NCI-H345 treated with DMSO at 0.1 percent for 48 hours (cell line): ENCODE results near the gene DGKH.

Source experiments
- DNase-seq: peaks from one replicate; lab custom pipeline; 2025; ENCODE audit not compliant: unreplicated experiment; lab: John Stamatoyannopoulos, UW

The DGKH gene

GRCh38 chr13:42039946-42040729 lies 8.3 kb upstream of the DGKH start:
- DNase-seq: peak; percentile 26

GRCh38 chr13:42040730-42041010 lies 7.8 kb upstream of the DGKH start:
- DNase-seq: no peak

GRCh38 chr13:42041011-42041683 lies 7.3 kb upstream of the DGKH start:
- DNase-seq: peak; percentile 24

- DNase-seq: no peak
Measured at GRCh38 chr13:42041684-42042035, 6.8 kb upstream of the DGKH start.

- DNase-seq: no peak
Measured at GRCh38 chr13:42043676-42044075, 4.8 kb upstream of the DGKH start.

GRCh38 chr13:42046448-42046847 lies 2.0 kb upstream of the DGKH start:
- DNase-seq: no peak

GRCh38 chr13:42047561-42048341 lies 697 bp upstream of the DGKH start:
- peak; percentile 49 for DNase-seq

GRCh38 chr13:42048684-42049453 lies 421 bp downstream of the DGKH start:
- DNase-seq: peak; percentile 31

GRCh38 chr13:42049454-42049813 lies 986 bp downstream of the DGKH start:
- DNase-seq: no peak

GRCh38 chr13:42054798-42055499 lies 6.5 kb downstream of the DGKH start:
- no peak for DNase-seq

- DNase-seq: no peak
Measured at GRCh38 chr13:42055500-42056085, 7.1 kb downstream of the DGKH start.

- no peak for DNase-seq
Measured at GRCh38 chr13:42056146-42056545, 7.7 kb downstream of the DGKH start.

- no peak for DNase-seq
Measured at GRCh38 chr13:42056583-42056982, 8.1 kb downstream of the DGKH start.

GRCh38 chr13:42057918-42058530 lies 9.6 kb downstream of the DGKH start:
- no peak for DNase-seq

GRCh38 chr13:42061943-42062342 lies 13.5 kb downstream of the DGKH start:
- no peak for DNase-seq

- no peak for DNase-seq
Measured at GRCh38 chr13:42063105-42063504, 14.7 kb downstream of the DGKH start.

- no peak for DNase-seq
Measured at GRCh38 chr13:42064259-42064658, 15.8 kb downstream of the DGKH start.

GRCh38 chr13:42064966-42065365 lies 16.5 kb downstream of the DGKH start:
- DNase-seq: no peak

- no peak for DNase-seq
Measured at GRCh38 chr13:42065414-42065813, 17.0 kb downstream of the DGKH start.

GRCh38 chr13:42066542-42066941 lies 18.1 kb downstream of the DGKH start:
- no peak for DNase-seq
